ENCODE measurements around the gene FAM187B.
"Not testable (repeated sequence)": the region's sequence is repeated elsewhere in the genome, so short reads cannot be mapped to it uniquely, and the experiment has no call there.

Gene FAM187B

DNA sequence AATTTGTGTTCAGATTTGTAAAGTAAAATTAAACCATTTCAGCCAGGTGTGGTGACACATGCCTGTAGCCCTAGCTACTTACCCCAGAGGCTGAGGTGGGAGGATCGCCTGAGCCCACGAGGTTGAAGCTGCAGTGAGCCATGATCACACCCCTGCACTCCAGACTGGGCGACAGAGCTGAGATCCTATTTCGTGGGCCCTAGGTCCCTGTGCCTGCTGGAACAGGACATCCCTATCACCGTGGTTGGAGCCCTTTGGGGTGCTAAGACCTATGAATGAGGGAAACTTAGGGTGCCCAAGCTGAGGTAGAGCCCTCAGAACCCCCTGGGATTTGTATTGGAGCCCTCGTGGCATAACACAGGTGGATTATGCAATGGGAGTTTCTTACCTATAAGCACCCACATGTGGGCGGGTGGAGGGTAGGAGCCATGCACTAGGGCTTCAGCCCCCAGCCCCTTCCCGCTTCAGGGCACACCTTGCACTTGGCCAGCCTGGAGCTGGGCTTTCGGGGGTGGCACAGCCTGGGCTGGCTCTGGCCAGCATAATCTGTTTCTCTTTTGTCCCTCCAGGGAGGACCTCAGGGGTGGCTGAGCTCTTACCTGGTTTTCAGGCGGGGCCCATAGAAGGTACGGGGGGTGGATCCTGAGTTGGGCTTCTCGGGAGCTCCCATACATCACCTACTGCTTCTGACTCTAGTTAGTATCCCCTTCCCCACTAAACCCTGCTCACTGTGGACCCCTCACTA lies 33.0 kb upstream of the FAM187B start:
- peak; percentile 59 for DNase-seq

DNA sequence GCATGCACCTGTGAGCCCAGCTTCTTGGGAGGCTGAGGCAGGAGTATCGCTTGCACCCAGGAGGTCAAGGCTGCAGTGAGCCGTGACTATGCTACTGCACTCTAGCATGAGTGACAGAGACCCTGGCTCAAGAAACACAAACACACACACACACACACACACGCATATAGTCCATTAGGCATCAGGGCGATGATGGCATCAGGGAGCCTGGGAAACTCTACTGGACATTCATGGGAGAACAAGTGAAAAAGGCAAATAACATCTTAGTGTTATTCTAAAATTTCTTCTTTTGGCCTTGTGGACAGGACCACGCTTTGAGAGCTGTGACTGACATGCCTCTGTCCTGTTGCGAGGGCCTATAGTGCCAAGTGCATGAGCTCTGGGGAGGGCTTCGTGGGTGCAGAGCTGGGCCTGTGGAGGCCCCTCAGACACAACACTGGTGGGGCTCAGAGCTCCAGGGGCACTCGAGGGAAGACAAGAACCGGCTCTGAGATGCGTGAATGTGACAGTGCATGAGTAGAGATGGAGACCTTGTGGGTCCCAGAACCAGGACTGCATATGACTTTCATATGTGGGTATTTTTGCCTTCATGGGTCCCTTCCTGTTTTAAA lies 32.3 kb upstream of the FAM187B start:
- DNase-seq, result peak; percentile 59

DNA sequence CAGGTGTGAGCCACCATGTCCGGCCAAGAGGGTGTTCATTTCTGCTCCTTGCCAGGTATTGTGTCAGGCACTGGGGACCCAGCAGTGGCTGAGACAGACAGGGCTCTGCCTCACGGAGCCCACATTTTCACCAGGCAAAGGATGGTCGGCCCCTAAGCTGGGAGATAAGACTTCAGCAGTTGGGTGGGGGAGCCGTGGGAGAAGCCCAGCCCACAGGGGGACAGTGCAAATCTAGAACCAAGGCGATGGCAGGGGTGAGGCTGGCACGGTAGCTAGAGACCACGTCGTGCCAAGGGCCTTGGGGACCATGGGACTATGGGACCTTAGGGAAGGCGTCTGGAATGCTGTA lies 28.5 kb upstream of the FAM187B start:
- DNase-seq, result peak; percentile 46

- DNase-seq, result no peak
These were observed 28.0 kb upstream of the FAM187B start for GRCh38 chr19:35256566-35256965.

- DNase-seq, result peak; percentile 24
These were observed 26.1 kb upstream of the FAM187B start for GRCh38 chr19:35254341-35255297.

DNA sequence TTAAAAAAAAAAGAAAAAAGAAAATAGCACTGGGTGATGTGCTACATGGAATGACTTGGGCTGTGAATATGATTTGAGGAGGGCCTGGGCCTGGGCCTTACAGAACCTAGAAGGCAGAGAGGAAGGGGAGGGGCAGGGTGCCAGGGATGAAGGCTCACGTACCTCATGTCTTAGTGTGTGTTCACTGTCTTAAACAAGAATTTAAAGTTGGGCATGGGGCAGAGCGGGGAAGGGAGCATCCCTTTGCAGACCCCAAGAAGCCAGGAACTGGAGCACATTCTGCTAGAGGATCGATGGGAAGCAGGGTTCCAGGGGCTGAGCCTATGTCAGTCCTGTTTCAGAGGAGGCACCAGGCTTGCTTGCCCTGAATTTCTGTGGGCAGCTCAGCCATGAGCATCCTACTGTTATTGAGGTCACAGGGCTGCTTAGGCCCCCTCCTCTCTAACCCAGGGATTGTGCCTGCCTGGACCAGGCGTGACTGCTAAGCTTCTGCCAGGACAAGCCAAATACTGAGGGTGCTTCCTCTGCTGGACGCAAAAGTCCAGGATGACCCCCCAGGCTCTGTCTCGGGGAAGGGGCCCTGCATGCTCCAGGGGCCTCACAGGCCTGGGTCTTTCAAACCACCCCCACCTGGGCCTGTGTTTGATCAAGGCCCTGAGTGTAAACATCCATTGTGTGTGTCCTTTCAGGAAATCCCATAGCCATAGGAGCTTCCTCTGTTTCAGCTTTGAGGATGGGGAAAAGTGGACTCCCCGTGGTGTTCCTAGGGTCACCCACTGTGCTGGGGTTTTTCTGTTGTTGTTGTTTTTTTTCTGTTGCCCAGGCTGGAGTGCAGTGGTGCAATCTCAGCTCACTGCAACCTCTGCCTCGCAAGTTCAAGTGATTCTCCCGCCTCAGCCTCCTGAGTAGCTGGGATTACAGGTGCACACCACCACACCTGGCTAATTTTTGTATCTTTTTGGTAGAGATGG lies 25.1 kb upstream of the FAM187B start:
- DNase-seq, result peak; percentile 47

DNA sequence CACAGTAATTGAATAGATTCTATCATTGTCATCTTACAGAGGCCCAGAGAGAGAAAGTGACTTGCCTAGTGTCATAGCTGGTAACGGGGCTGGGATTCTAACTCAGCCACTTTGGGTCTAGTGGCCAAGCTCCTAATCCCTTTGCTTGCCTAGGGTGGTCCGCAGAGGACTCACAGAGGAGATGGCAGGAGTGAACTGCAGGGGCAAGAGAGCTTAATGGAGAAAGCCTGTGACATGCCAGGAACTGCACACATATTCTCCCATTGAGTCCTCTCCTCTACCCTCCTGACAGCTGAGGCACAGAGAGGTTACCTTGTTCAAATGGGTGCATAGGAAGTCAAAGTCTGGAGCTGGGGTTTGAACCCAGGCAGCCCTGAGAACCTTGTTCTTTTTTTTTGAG lies 22.9 kb upstream of the FAM187B start:
- no peak for DNase-seq

DNA sequence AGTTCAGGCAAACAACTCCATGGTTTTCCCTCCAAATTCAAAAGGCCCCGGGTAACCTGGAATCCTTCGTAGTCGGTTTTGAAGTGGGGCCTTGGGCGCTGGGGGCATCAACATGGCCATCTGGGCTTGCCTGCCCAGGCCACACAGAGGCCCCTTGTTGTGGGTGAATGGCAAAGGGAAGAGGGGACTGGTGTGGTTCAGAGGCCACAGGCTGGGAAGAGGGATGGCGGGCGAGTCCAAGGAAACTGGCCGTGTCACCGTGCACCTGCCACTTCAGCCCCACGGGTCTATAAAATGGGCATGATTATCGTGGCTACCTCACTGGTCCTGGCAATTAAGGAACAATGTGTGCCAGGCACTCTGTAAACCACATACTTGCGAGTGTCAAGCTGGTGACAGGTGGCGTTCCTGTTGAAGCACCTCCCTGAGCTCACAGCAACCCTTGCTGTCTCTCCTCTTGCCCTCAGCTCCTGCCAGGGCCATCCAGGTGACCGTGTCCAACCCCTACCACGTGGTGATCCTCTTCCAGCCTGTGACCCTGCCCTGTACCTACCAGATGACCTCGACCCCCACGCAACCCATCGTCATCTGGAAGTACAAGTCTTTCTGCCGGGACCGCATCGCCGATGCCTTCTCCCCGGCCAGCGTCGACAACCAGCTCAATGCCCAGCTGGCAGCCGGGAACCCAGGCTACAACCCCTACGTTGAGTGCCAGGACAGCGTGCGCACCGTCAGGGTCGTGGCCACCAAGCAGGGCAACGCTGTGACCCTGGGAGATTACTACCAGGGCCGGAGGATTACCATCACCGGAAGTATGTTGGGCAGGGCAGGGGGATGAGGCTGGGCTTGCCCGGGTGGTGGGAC lies 21.5 kb upstream of the FAM187B start:
- DNase-seq, result peak; percentile 60

DNA sequence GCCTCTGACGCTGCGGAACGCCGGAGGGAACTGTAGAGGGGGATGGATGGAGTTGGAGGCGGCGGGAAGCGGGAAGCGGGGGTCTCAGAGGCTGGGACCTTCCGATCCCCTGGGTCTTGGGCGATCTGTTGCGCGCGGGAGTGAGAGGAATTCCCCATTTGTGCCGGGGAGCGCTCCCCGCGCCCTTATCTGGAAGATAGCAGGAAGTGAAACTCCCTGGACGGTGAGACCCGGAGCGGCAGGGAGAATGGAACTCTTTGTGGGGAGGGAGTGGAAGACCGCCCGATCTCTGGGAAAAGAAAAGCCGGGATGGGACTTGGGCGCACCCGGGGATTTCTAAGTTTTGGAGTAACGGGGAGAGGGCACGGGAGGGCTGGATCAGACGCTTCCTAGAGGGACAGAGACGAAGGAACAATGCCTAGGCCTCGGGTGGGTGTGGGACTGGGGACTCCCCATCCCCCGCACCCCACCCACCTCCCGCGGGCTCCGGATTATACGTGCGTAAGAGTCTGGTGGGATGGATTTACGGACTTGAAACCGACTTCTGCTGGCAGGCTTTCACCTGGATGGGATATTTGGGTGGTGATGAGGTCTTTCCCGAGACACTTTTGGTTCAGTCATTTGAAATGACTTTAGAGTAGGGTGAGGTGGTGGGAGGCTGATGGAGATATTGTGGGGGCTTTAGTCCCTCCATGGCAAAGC lies 20.8 kb upstream of the FAM187B start:
- DNase-seq, result no peak

- peak; percentile 90 for DNase-seq
These were observed 20.0 kb upstream of the FAM187B start, which contains the start of gene LSR for GRCh38 chr19:35248310-35249145. Gene LSR, plus strand, starts transcription at chr19:35249002. Its CDS starts 21 bp downstream, at chr19:35249023.

DNA sequence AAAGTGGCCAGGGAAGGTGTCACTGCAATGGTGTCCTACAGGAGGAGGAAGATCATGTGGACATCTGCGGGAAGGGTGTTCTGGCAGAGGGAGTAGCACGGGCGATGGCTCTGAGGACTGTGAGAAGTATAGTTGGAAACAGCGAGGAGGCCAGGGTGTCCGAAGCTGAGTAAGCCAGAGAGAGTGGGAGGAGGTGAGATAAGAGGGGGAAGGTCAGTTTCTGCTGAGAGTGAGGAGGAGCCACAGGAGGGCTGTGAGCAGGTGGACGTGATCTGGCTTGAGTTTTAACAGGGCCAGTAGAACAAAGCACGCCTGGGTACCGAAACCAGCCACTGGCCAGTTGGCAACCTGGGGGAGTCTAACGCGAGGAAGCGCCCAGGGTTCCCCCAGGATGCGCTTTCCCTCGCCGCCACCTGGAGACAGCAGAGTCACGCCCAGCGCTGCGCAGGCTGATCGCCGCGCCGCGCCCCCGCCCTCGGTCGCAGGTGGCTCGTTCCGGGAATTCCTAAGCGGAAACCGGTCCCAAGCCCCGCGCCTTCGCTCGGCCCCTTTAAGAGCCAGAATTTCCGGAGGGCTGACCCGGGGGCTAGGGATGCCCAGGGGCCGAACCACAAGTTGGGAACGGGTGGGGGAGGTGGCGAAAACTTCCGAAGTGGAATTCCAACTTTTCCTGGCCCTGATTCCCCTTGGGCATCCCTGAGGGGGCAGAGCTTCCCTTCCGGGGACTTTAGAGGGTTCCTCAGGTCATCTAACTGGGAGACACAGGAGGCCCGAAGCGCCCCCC lies 19.2 kb upstream of the FAM187B start:
- DNase-seq, result peak; percentile 87

- DNase-seq, result no peak
These were observed 18.0 kb upstream of the FAM187B start for GRCh38 chr19:35246466-35247092.

GRCh38 chr19:35241417-35241816 lies 12.9 kb upstream of the FAM187B start:
- DNase-seq, result no peak

DNA sequence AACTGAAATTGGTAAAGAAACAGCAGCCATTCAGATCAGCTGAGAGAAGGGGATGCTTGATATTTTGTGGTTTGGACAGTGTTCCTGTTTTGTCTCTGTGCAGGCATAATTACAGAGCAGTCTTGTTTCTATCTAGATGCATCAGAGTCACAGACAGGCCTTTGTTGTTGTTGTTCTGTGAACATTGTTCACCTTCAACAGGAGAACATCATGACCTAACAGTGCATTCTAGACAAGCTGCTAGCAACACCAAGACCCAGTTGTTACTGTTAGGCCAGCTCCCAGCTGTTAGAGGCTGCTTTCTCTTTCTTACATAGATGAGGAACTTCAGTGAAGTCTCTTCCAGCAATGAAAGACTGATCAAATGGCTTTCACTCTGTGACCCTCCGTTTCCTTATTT lies 11.8 kb upstream of the FAM187B start:
- no peak for DNase-seq

DNA sequence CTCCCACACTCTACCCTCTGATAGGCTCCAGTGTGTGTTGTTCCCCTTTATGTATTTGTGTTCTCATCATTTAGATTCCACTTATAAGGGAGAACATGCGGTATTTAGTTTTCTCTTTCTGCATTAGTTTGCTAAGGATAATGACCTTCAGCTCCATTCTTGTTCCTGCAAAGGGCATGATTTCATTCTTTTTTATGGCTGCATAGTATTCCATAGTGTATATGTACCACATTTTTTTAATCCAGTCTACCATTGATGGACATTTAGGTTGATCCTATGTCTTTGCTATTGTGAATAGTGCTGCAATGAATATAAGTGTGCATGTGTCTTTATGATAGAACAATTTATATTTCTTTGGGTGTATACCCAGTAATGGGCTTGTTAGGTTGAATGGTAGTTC lies 11.1 kb upstream of the FAM187B start:
- not testable (repeated sequence) for DNase-seq

GRCh38 chr19:35236638-35237400 lies 8.3 kb upstream of the FAM187B start:
- no peak for DNase-seq

DNA sequence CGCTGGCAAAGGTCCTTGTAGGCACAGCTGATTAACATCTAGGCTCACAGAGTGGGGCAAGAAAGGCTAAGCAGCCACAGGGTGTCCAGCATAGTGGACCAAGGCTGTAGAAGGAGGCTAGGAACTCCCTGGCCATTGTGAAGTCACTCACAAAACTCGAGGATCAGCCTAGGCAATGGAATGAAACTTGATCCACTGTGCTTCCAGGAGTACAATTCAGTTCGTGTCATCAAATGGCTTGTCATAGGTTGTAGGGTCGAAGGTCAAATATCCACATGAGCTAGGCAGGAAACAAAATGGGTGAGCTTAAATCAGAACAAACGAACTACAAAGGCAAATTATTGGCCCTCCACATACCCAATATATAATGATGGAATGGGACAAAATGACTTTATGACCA lies 4.4 kb upstream of the FAM187B start:
- DNase-seq, result no peak
